ENCODE measurements around the gene LY9. TPM values are rescaled to one million over a fixed set of nuclear protein-coding genes. Genes with fewer than 3 reads are reported as not detected.

LY9 gene
- total RNA-seq, 1 donor from 2014 or later: 0.34 TPM

DNA sequence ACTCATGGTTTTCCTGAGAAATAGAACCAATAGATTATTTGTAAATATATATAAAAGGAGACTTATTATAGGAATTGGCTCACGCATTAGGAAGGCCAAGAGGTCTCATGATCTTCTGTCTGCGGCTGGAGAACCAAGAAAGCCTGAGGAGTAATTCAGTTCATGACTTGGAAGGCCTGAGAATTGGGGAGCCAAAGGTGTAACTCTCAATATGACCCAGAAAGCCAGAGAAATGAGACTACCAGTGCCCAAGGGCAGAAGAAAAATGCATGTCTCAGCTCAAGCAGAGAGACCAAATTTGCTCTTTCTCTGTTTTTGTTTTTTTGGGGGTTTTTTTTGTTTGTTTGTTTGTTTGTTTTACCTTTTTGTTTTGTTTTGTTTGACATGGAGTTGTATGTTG is 37.5 kb upstream of the LY9 start:
- intact Hi-C loops (cut with micrococcal nuclease): no loop called here

DNA sequence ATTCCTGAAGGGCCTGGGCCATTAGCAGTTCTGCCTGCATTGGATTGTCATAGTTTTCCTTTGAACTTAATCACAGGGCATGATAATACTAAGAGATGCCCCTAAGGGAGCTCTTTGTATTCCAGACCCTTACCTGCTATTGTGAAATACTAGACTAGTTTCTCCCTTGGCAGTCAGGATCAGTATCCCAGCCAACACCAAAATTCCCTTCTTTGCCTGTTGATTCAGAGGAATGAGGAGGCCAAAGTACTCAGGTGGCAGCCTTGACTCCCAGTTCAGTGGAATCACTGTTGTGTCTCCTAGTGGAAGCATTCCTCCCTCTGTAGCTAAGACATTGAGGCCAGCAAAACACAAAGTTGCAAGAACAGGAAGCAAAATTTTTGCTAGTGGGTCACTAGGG is 36.2 kb upstream of the LY9 start:
- H3K9me3 Mint-ChIP-seq: peaks cover 14% of the 10 kb centered on the region
- intact Hi-C loops (cut with micrococcal nuclease): no loop called here
- H3K27ac Mint-ChIP-seq: no peak overlapping the region
- DNase-seq (ENCODE audit: low spot score): no peak
- peaks cover 27% of the 10 kb centered on the region for H3K4me1 Mint-ChIP-seq (ENCODE audit: low read depth)
- no peak overlapping the region for H3K4me3 Mint-ChIP-seq (ENCODE audit: low read depth)
- H3K27me3 Mint-ChIP-seq (ENCODE audit: low read depth): no peaks in the 10 kb centered on the region
- peaks cover 9% of the 10 kb centered on the region for H3K36me3 Mint-ChIP-seq (ENCODE audit: low read depth)

More for the DNA sequence above, 37.5 kb upstream of the LY9 start:
- H3K4me1 Mint-ChIP-seq (ENCODE audit: low read depth): peaks cover 27% of the 10 kb centered on the region
- no peaks in the 10 kb centered on the region for H3K27me3 Mint-ChIP-seq (ENCODE audit: low read depth)
- peaks cover 9% of the 10 kb centered on the region for H3K36me3 Mint-ChIP-seq (ENCODE audit: low read depth)
- peaks cover 14% of the 10 kb centered on the region for H3K9me3 Mint-ChIP-seq
- H3K4me3 Mint-ChIP-seq (ENCODE audit: low read depth): no peak overlapping the region
- DNase-seq (ENCODE audit: low spot score): no peak
- H3K27ac Mint-ChIP-seq: no peak overlapping the region

DNA sequence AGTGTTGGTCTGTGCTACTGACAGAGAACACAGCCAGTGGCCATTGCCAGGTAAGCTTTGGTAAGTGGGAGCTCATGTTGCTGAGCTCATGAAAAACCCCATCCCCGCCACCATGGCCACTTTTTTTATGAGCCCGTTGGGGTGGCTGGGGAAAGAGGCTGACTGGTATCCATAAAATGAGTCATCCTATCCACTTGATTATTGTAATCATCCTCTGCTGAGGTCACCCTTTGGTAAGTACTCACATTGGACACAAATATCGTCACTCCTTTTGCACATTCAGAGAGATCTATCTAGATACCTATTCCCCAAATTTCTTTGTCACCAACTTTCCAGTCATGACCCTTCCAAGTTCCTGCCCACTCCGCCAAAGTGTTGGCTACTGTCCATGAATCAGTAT is 34.9 kb upstream of the LY9 start:
- H3K4me3 Mint-ChIP-seq (ENCODE audit: low read depth): no peak overlapping the region
- intact Hi-C loops (cut with micrococcal nuclease): no loop called here
- peaks cover 9% of the 10 kb centered on the region for H3K36me3 Mint-ChIP-seq (ENCODE audit: low read depth)
- no peak overlapping the region for H3K27ac Mint-ChIP-seq
- no peaks in the 10 kb centered on the region for H3K27me3 Mint-ChIP-seq (ENCODE audit: low read depth)
- peaks cover 19% of the 10 kb centered on the region for H3K9me3 Mint-ChIP-seq
- DNase-seq (ENCODE audit: low spot score): no peak
- H3K4me1 Mint-ChIP-seq (ENCODE audit: low read depth): peaks cover 21% of the 10 kb centered on the region

- Mint-ChIP-seq H3K36me3 (ENCODE audit: low read depth) (peaks cover 4% of the 10 kb centered on the region), H3K9me3 (peaks cover 20% of the 10 kb centered on the region), H3K27ac (no peak overlapping the region), H3K4me3 (ENCODE audit: low read depth) (no peak overlapping the region), H3K27me3 (ENCODE audit: low read depth) (no peaks in the 10 kb centered on the region), H3K4me1 (ENCODE audit: low read depth) (peaks cover 19% of the 10 kb centered on the region)
- no peak for DNase-seq (ENCODE audit: low spot score)
- intact Hi-C loops (cut with micrococcal nuclease): no loop called here
These were observed 34.1 kb upstream of the LY9 start for GRCh38 chr1:160761886-160762285.

DNA sequence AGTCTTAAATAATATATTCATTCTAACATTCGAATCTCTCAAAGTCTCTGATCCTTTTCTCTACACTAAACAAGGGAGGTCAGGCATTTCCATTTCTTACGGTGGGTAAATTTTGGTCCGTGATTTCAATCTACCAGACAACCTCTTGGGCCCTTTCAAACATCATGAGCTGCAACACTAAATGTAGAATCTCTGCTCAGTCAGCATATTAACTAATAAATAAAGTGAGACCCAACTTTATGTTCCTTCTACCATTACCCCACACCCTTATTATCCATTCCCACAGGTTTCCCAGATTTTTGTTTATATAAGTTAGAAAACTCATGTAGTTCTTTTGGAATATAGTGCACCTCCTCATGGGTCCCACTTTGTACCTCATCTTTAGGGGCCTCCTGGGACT is 32.0 kb upstream of the LY9 start:
- Mint-ChIP-seq H3K9me3 (peaks cover 16% of the 10 kb centered on the region), H3K4me1 (ENCODE audit: low read depth) (peaks cover 24% of the 10 kb centered on the region), H3K36me3 (ENCODE audit: low read depth) (no peaks in the 10 kb centered on the region)

DNA sequence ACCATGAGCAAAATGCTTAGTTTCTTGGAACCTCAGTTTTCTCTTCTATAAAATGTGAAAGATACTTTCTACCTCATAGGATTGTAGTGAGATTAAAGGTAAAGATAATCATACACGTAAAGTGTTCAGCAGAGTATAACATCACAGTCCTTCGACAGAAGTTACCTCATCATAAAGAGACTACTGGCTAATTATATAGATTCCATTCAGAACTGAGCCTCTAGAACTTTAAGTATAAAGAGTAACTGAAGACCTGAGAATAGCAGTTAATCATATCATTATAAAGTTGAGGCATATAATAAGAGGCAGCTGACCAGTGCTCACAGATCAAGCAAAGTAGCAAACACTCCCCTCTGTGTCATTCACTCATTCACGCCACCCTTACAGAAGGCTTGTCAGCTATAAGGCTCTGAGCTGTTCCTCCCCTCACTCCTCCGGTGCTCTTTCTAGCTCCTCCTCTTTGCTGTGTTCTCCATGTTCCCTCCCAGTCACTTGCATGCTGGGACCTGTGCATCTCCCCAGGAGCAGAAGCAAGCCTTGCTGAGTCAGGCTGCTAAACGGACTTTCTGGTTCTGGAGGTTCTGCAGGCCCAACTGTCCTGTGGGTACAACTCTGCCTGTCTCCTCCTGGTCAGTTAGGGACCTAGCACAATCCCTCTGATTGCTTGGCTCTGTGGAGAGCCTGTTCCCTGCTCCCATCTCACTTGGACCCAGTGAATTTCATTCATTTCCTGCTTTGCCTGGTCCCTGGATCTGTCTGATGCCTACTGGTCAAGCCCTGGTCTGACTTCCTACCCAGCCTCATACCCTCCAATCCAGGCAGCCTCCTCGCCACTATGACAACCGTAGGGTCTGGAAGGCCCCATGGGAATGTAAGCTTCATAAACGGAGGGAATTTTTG is 28.3 kb upstream of the LY9 start:
- peak; percentile 35 for DNase-seq (ENCODE audit: low spot score)
- H3K27me3 Mint-ChIP-seq (ENCODE audit: low read depth): no peaks in the 10 kb centered on the region
- H3K36me3 Mint-ChIP-seq (ENCODE audit: low read depth): no peaks in the 10 kb centered on the region
- H3K4me1 Mint-ChIP-seq (ENCODE audit: low read depth): peaks cover 25% of the 10 kb centered on the region
- intact Hi-C loops (cut with micrococcal nuclease): loop anchor here (1.0 to 5.0 kb wide), 6 partner anchors 29 to 140 kb away; partner anchors contain the start of genes CD48 and LY9
- H3K9me3 Mint-ChIP-seq: peaks cover 9% of the 10 kb centered on the region
- peak overlapping the region; percentile 78 for H3K4me3 Mint-ChIP-seq (ENCODE audit: low read depth)
- H3K27ac Mint-ChIP-seq: peak overlapping the region; percentile 92

More for the DNA sequence above, 32.0 kb upstream of the LY9 start:
- no peak for DNase-seq (ENCODE audit: low spot score)
- no peak overlapping the region for H3K27ac Mint-ChIP-seq
- no peak overlapping the region for H3K4me3 Mint-ChIP-seq (ENCODE audit: low read depth)
- intact Hi-C loops (cut with micrococcal nuclease): no loop called here
- no peaks in the 10 kb centered on the region for H3K27me3 Mint-ChIP-seq (ENCODE audit: low read depth)

- no peaks in the 10 kb centered on the region for H3K27me3 Mint-ChIP-seq (ENCODE audit: low read depth)
- peaks cover 9% of the 10 kb centered on the region for H3K9me3 Mint-ChIP-seq
- peaks cover 29% of the 10 kb centered on the region for H3K4me1 Mint-ChIP-seq (ENCODE audit: low read depth)
- peak; percentile 80 for DNase-seq (ENCODE audit: low spot score)
- H3K27ac Mint-ChIP-seq: peak overlapping the region; percentile 92
- intact Hi-C loops (cut with micrococcal nuclease): loop anchor here (1.0 to 5.0 kb wide), 4 partner anchors 41 to 141 kb away; partner anchors contain the start of gene CD48
- no peaks in the 10 kb centered on the region for H3K36me3 Mint-ChIP-seq (ENCODE audit: low read depth)
- peak overlapping the region; percentile 78 for H3K4me3 Mint-ChIP-seq (ENCODE audit: low read depth)
These were observed 27.7 kb upstream of the LY9 start for GRCh38 chr1:160768295-160768657.

- DNase-seq (ENCODE audit: low spot score): no peak
- H3K4me3 Mint-ChIP-seq (ENCODE audit: low read depth): no peak overlapping the region
- no peak overlapping the region for H3K27ac Mint-ChIP-seq
- peaks cover 43% of the 10 kb centered on the region for H3K4me1 Mint-ChIP-seq (ENCODE audit: low read depth)
- no peaks in the 10 kb centered on the region for H3K36me3 Mint-ChIP-seq (ENCODE audit: low read depth)
- intact Hi-C loops (cut with micrococcal nuclease): no loop called here
- no peaks in the 10 kb centered on the region for H3K27me3 Mint-ChIP-seq (ENCODE audit: low read depth)
- no peaks in the 10 kb centered on the region for H3K9me3 Mint-ChIP-seq
These were observed 23.6 kb upstream of the LY9 start for GRCh38 chr1:160772331-160772730.

DNA sequence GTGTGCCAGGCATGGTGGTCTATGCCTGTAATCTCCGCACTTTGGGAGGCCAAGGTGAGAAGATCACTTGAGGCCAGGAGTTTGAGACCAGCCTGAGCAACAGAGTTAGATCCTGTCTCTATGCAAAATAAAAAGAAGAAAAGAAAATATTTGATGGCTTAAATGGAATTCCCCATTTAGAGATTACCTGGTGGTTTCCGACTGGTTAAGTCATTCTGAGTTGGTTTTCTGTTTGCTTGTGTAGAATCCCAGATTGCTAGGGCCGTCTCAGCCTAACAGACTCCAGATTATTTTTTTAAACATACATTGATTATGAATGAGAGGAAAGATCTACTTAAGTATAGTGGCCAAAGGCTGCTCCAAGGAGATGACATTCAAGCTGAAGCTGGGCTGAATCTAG is 22.9 kb upstream of the LY9 start:
- DNase-seq (ENCODE audit: low spot score): no peak
- Mint-ChIP-seq H3K4me3 (ENCODE audit: low read depth) (no peak overlapping the region), H3K36me3 (ENCODE audit: low read depth) (no peaks in the 10 kb centered on the region), H3K9me3 (no peaks in the 10 kb centered on the region), H3K4me1 (ENCODE audit: low read depth) (peaks cover 40% of the 10 kb centered on the region), H3K27ac (no peak overlapping the region), H3K27me3 (ENCODE audit: low read depth) (no peaks in the 10 kb centered on the region)
- intact Hi-C loops (cut with micrococcal nuclease): no loop called here

DNA sequence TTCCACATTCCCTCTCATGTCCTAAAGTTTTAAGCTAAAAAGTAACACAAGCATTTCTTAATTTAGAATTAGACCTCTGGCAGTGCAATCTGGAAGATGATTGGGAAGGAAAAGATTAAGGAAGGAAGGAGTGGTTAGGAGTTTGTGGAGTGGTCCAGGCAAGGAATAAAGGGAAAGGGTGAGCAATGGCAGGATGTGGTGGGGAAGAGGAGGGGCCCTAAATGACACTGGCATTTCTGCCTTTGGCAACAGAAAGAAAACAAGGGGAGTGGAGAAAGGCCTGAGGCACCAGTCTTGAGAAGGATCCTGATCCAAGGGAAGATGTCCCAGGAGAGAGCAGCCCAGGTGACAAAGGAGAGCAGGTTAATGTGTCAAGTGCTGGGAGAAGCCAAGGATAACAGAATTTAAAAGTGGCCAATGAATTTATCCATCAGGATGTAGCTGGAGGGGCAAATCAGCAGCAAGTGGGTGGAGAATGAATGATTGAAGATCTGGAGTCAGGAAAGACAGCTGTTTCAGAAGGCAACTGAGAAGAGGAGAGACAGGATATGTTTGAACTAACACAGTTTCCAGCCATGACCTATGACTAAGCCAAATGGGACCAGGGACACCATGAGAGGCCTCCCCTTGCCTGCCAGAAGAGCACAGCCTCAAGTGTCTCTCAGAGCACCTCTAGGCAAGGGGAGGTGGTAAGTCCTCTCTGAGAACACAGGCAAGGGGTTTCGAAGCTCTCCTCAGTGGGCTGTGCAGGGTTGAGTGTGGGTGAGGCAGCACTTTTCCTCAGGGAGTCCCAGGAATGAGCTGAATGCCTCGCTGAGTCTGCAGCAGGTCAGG is 20.9 kb upstream of the LY9 start:
- DNase-seq (ENCODE audit: low spot score): no peak
- H3K9me3 Mint-ChIP-seq: no peaks in the 10 kb centered on the region
- no peaks in the 10 kb centered on the region for H3K36me3 Mint-ChIP-seq (ENCODE audit: low read depth)
- intact Hi-C loops (cut with micrococcal nuclease): loop anchor here (5.0 kb wide), 2 partner anchors 107 to 177 kb away; partner anchors contain the start of gene ITLN2
- peaks cover 38% of the 10 kb centered on the region for H3K4me1 Mint-ChIP-seq (ENCODE audit: low read depth)
- peak overlapping the region; percentile 43 for H3K27ac Mint-ChIP-seq
- H3K27me3 Mint-ChIP-seq (ENCODE audit: low read depth): no peaks in the 10 kb centered on the region
- no peak overlapping the region for H3K4me3 Mint-ChIP-seq (ENCODE audit: low read depth)

- H3K36me3 Mint-ChIP-seq (ENCODE audit: low read depth): no peaks in the 10 kb centered on the region
- H3K9me3 Mint-ChIP-seq: no peaks in the 10 kb centered on the region
- no peak overlapping the region for H3K27ac Mint-ChIP-seq
- H3K27me3 Mint-ChIP-seq (ENCODE audit: low read depth): no peaks in the 10 kb centered on the region
- no peak overlapping the region for H3K4me3 Mint-ChIP-seq (ENCODE audit: low read depth)
- H3K4me1 Mint-ChIP-seq (ENCODE audit: low read depth): peaks cover 40% of the 10 kb centered on the region
- intact Hi-C loops (cut with micrococcal nuclease): loop anchor here (5.0 kb wide), 2 partner anchors 106 to 176 kb away; partner anchors contain the start of gene ITLN2
- no peak for DNase-seq (ENCODE audit: low spot score)
These were observed 19.8 kb upstream of the LY9 start for GRCh38 chr1:160776178-160776577.

DNA sequence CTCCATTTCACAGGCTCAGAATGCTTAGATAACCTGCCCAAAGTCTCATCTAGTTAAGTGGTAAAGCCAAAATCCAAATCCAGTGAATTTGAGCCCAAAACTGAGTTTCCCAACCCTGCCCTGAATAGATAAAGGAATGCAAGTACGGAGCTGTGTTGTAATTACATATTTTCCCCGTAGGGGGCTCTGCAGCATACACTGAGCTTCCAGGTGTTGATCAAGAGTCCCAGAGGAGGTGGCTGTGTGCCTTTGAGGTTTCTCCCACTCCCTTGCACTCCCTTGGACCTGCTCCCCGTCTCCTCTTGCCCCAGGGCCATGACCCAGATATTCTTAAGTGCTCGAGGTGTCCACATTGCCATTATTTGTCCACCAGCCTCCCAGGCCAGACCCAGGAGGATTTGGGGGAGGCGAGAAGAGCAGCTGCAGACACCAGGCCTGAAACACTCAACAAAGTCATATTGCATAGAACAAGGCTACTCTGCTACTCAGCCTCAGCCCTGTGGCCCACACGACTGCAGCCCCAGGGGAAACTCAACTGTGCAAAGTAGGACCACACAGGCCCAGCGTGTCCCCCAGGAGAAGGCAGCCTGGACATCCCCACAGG is 18.4 kb upstream of the LY9 start:
- H3K4me1 Mint-ChIP-seq (ENCODE audit: low read depth): peaks cover 48% of the 10 kb centered on the region
- H3K27ac Mint-ChIP-seq: no peak overlapping the region
- intact Hi-C loops (cut with micrococcal nuclease): loop anchor here (1.0 to 5.0 kb wide), 3 partner anchors 53 to 175 kb away; partner anchors contain the start of gene ITLN2
- H3K4me3 Mint-ChIP-seq (ENCODE audit: low read depth): no peak overlapping the region
- no peaks in the 10 kb centered on the region for H3K27me3 Mint-ChIP-seq (ENCODE audit: low read depth)
- no peaks in the 10 kb centered on the region for H3K36me3 Mint-ChIP-seq (ENCODE audit: low read depth)
- H3K9me3 Mint-ChIP-seq: no peaks in the 10 kb centered on the region
- DNase-seq (ENCODE audit: low spot score): peak; percentile 38

Data from activated T-helper 2 cell treated with anti-CD3 and anti-CD28 coated beads, Interferon-gamma antibody, Interleukin-2, Interleukin-4, amounts not matched to agents 10 μg/mL and 5 μg/mL and 100 μg/mL, durations not matched to agents 14 hours and 24 hours and 36 hours (primary cell).